GM18498 (cell line): ENCODE data around the gene HACD3.
"Not testable (repeated sequence)": the region's sequence is repeated elsewhere in the genome, so short reads cannot be mapped to it uniquely, and the experiment has no call there.

ENCODE experiments used
- ATAC-seq: cut with Tn5 transposase; IDR thresholded peaks from one replicate; pipeline ENCODE4 v1.9.1; 2021; ENCODE audit warnings: mild to moderate bottlenecking, moderate library complexity; ENCODE audit not compliant: unreplicated experiment

The HACD3 gene

GRCh38 chr15:65547841-65548240 lies 17.6 kb downstream of the HACD3 start:
- no peak for ATAC-seq

GRCh38 chr15:65549288-65549687 lies 19.0 kb downstream of the HACD3 start:
- not testable (repeated sequence) for ATAC-seq

GRCh38 chr15:65550681-65551098 lies 20.4 kb downstream of the HACD3 start:
- ATAC-seq = no peak

- ATAC-seq = no peak
Measured at GRCh38 chr15:65551183-65551582, 20.9 kb downstream of the HACD3 start.

- ATAC-seq = not testable (repeated sequence)
Measured at GRCh38 chr15:65552851-65553250, 22.6 kb downstream of the HACD3 start.

GRCh38 chr15:65553691-65554090 lies 23.4 kb downstream of the HACD3 start:
- no peak for ATAC-seq

- ATAC-seq = no peak
Measured at GRCh38 chr15:65556622-65557021, 26.4 kb downstream of the HACD3 start.

- no peak for ATAC-seq
Measured at GRCh38 chr15:65558336-65558735, 28.1 kb downstream of the HACD3 start.

GRCh38 chr15:65558997-65559760 lies 28.9 kb downstream of the HACD3 start:
- ATAC-seq = no peak

GRCh38 chr15:65559941-65560340 lies 29.7 kb downstream of the HACD3 start:
- ATAC-seq = no peak

- ATAC-seq = no peak
Measured at GRCh38 chr15:65561934-65562333, 31.7 kb downstream of the HACD3 start.

- no peak for ATAC-seq
Measured at GRCh38 chr15:65569728-65570127, 39.5 kb downstream of the HACD3 start.

- ATAC-seq = no peak
Measured at GRCh38 chr15:65571971-65572370, 41.7 kb downstream of the HACD3 start.

- ATAC-seq = no peak
Measured at GRCh38 chr15:65576664-65577063, 46.4 kb downstream of the HACD3 start.

- no peak for ATAC-seq
Measured at GRCh38 chr15:65577129-65577996, 47.1 kb downstream of the HACD3 start.

GRCh38 chr15:65578904-65579728 lies 48.9 kb downstream of the HACD3 start:
- no peak for ATAC-seq

- no peak for ATAC-seq
Measured at GRCh38 chr15:65579762-65580161, 49.5 kb downstream of the HACD3 start.

- no peak for ATAC-seq
Measured at GRCh38 chr15:65580287-65580686, 50.0 kb downstream of the HACD3 start.

- ATAC-seq = no peak
Measured at GRCh38 chr15:65583701-65584100, 53.4 kb downstream of the HACD3 start.

GRCh38 chr15:65584241-65584640 lies 54.0 kb downstream of the HACD3 start:
- no peak for ATAC-seq

- ATAC-seq = no peak
Measured at GRCh38 chr15:65587094-65587493, 56.8 kb downstream of the HACD3 start.
